ENCODE data around the gene S100A14. TPM values are rescaled to one million over a fixed set of nuclear protein-coding genes. Genes with fewer than 3 reads are reported as not detected.
"Not testable (repeated sequence)": the region's sequence is repeated elsewhere in the genome, so short reads cannot be mapped to it uniquely, and the experiment has no call there.

The S100A14 gene
- total RNA-seq, 1 donor, result 0.18 TPM

GRCh38 chr1:153640861-153641260 lies 24.7 kb upstream of the S100A14 start:
- no peak for DNase-seq (ENCODE audit: low read depth)
- TF ChIP-seq CTCF (IDR thresholded peaks at IDR 0.05; ENCODE audit: insufficient read depth, low read length), result no peak
- H3K4me3 ChIP-seq (ENCODE audit: low read depth, low read length), result no peak overlapping the region

GRCh38 chr1:153640213-153640612 lies 24.1 kb upstream of the S100A14 start:
- H3K4me3 ChIP-seq (ENCODE audit: low read depth, low read length); DNase-seq (ENCODE audit: low read depth): not testable (repeated sequence)

GRCh38 chr1:153639280-153639679 lies 23.2 kb upstream of the S100A14 start:
- H3K4me3 ChIP-seq (ENCODE audit: low read depth, low read length), result no peak overlapping the region
- no peak for DNase-seq (ENCODE audit: low read depth)
- no peak for TF ChIP-seq CTCF (IDR thresholded peaks at IDR 0.05; ENCODE audit: insufficient read depth, low read length)

GRCh38 chr1:153638261-153638660 lies 22.1 kb upstream of the S100A14 start:
- TF ChIP-seq CTCF (IDR thresholded peaks at IDR 0.05; ENCODE audit: insufficient read depth, low read length), result no peak
- no peak for DNase-seq (ENCODE audit: low read depth)
- no peak overlapping the region for H3K4me3 ChIP-seq (ENCODE audit: low read depth, low read length)

GRCh38 chr1:153636312-153636711 lies 20.2 kb upstream of the S100A14 start:
- no peak overlapping the region for H3K4me3 ChIP-seq (ENCODE audit: low read depth, low read length)
- no peak for DNase-seq (ENCODE audit: low read depth)
- TF ChIP-seq CTCF (IDR thresholded peaks at IDR 0.05; ENCODE audit: insufficient read depth, low read length), result no peak

GRCh38 chr1:153635872-153636271 lies 19.7 kb upstream of the S100A14 start:
- no peak overlapping the region for H3K4me3 ChIP-seq (ENCODE audit: low read depth, low read length)
- no peak for DNase-seq (ENCODE audit: low read depth)
- TF ChIP-seq CTCF (IDR thresholded peaks at IDR 0.05; ENCODE audit: insufficient read depth, low read length), result no peak

GRCh38 chr1:153633754-153634665 lies 17.9 kb upstream of the S100A14 start, which contains the start of gene CHTOP:
Gene CHTOP, plus strand, starts transcription at chr1:153634066. Its CDS starts 2,523 bp downstream, at chr1:153636589.
- H3K4me3 ChIP-seq (ENCODE audit: low read depth, low read length), result peak within 1 kb of the TSS; percentile 98
- TF ChIP-seq CTCF (IDR thresholded peaks at IDR 0.05; ENCODE audit: insufficient read depth, low read length), result no peak
- DNase-seq (ENCODE audit: low read depth), result peak; percentile 99
